NB4 (cell line): Measurements from ENCODE around the gene ABTB2.

ENCODE experiments used
- CTCF ChIP-seq: IDR thresholded peaks from one replicate; pipeline ENCODE4 v1.5.1; 2012; ENCODE audit warnings: low read depth, low read length
- POLR2A ChIP-seq: IDR thresholded peaks from 2 replicates; pipeline ENCODE4 v1.6.1; 2011; ENCODE audit warnings: mild to moderate bottlenecking; ENCODE audit not compliant: insufficient read length; ENCODE audit errors: extremely low read depth
- TF ChIP-seq, protein P1 (sequence below): IDR thresholded peaks from 2 replicates; pipeline ENCODE4 v1.6.1; 2011; ENCODE audit warnings: low read depth, low read length

DNA sequence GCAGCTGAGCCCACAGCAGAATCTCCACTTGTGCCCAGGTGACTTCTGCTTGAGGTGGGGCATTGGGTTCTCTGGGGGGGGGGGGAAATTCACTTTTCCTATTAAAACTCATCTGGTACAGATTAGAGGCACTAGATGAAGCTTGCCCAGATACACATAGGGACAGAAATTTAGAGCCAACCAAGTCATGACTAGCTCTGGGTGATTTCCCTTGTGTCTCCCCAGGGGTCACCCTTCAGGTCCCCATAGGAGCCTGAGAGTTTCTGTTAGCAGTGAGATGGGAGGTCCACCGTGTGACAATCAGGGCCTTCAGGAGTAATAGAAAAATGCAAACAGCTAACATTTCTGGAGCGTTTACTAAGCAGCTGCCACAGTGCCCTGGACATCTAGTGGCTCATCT lies 175.4 kb downstream of the ABTB2 start:
- TF ChIP-seq POLR2A (no peak), CTCF (no peak)
- TF ChIP-seq, protein P1, sequence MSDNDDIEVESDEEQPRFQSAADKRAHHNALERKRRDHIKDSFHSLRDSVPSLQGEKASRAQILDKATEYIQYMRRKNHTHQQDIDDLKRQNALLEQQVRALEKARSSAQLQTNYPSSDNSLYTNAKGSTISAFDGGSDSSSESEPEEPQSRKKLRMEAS, result no peak
